Suprapubic skin (tissue), 4 donors: Measurements from ENCODE around the gene TBC1D5. TPM values are rescaled to one million over a fixed set of nuclear protein-coding genes. Genes with fewer than 3 reads are reported as not detected.
"Not testable (repeated sequence)": the region's sequence is repeated elsewhere in the genome, so short reads cannot be mapped to it uniquely, and the experiment has no call there.

Experiments used
- DNase-seq, 2 donors: peaks; one replicate each; pipeline ENCODE4 v3.0.0-alpha.2; 2019; ENCODE audit warnings: low spot score in 2 of 2
- H3K27ac ChIP-seq: fragments of 200-600 bp; sonication (generic); one replicate; pipeline ENCODE4 v1.5.1; 2019
- H3K27me3 ChIP-seq: fragments of 200-600 bp; sonication (generic); one replicate; pipeline ENCODE4 v1.5.1; 2019
- H3K36me3 ChIP-seq: fragments of 200-600 bp; sonication (generic); one replicate; pipeline ENCODE4 v1.5.1; 2019
- H3K4me1 ChIP-seq: fragments of 200-600 bp; sonication (generic); one replicate; pipeline ENCODE4 v1.5.1; 2019
- H3K4me3 ChIP-seq: fragments of 200-600 bp; sonication (generic); one replicate; pipeline ENCODE4 v1.5.1; 2019; ENCODE audit warnings: mild to moderate bottlenecking
- H3K9me3 ChIP-seq: fragments of 200-600 bp; sonication (generic); one replicate; pipeline ENCODE4 v1.5.1; 2019
- EP300 ChIP-seq: sonication (generic); formaldehyde crosslinking; IDR thresholded peaks from one replicate; pipeline ENCODE4 v1.6.1; 2017; ENCODE audit warnings: antibody characterized with exemption
- POLR2A ChIP-seq, 2 donors: fragments of 450-650 bp; IDR thresholded peaks; one replicate each; pipeline ENCODE4 v1.6.1; 2017; ENCODE audit warnings: antibody characterized with exemption in 2 of 2, mild to moderate bottlenecking in 2 of 2, moderate library complexity in 2 of 2
- POLR2AphosphoS5 ChIP-seq, 3 donors: sonication (generic); formaldehyde crosslinking; IDR thresholded peaks; one replicate each; pipeline ENCODE4 v1.6.1; 2017; ENCODE audit warnings: antibody characterized with exemption in 3 of 3
- WGBS: methylation state at CpG from one replicate; pipeline ENCODE4 v1.1.5; 2018; 5-methylcytosine and 5-hydroxymethylcytosine counted together
- total RNA-seq, 4 donors: library from RNA; depleted of rRNA; stranded (reverse); fragments of >200 nt; gene quantifications; one replicate each; pipeline ENCODE4 v1.1.0, GENCODE V29; 2016
- TF ChIP-seq, protein P1 (sequence below), 2 donors: fragments of 200-600 bp in 1 of 2; fragments of 450-650 bp in 1 of 2; sonication (generic) in 1 of 2; IDR thresholded peaks; one replicate each; pipeline ENCODE4 v1.5.1; 2016 to 2019; ENCODE audit warnings: antibody characterized with exemption in 2 of 2, mild to moderate bottlenecking in 1 of 2, moderate library complexity in 1 of 2

TBC1D5 gene, protein sequence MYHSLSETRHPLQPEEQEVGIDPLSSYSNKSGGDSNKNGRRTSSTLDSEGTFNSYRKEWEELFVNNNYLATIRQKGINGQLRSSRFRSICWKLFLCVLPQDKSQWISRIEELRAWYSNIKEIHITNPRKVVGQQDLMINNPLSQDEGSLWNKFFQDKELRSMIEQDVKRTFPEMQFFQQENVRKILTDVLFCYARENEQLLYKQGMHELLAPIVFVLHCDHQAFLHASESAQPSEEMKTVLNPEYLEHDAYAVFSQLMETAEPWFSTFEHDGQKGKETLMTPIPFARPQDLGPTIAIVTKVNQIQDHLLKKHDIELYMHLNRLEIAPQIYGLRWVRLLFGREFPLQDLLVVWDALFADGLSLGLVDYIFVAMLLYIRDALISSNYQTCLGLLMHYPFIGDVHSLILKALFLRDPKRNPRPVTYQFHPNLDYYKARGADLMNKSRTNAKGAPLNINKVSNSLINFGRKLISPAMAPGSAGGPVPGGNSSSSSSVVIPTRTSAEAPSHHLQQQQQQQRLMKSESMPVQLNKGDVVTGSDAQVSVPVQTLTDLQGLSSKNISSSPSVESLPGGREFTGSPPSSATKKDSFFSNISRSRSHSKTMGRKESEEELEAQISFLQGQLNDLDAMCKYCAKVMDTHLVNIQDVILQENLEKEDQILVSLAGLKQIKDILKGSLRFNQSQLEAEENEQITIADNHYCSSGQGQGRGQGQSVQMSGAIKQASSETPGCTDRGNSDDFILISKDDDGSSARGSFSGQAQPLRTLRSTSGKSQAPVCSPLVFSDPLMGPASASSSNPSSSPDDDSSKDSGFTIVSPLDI
- 10 to 100 TPM; 66.4 to 98.5 (median 79.9) TPM for total RNA-seq

DNA sequence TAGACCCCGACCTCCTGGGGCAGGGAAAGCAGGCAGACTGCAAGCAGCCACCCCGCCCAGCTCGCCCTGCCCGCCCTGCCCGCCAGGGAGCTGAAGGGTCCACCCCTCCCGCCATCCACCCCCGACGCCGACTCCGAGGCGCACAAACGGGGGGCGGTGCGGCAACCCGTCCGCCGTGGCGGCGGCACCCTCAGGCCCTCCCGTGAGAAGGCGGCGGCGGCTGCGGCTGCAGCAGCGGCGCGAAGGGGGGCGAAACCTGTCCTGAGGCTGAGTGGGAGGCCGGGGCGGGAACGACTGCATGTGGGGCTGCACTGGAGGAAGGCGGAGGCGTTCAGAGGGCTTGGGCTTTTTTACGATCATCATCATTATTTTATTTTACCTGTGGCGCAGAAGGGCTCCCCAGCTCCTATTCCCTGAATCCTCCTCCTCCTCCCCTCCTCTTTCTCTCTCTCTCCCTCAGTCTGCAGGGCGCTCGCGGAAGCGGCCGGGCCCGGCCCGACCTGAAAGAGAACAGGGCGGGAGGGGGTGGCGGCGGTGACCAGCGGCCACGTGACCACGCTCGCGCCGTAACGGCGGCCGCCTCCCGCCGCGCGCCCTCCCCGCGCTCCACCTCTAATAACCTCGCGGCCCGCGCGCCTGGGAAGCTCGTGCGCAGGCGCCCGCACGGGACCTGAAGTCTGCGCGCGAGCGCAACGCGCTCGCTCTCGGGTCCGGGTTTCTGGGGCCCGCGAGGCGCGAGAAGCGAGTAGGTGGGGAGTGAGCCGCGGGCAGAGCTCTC is at the start of gene TBC1D5:
Gene TBC1D5 (minus strand): TSS at position 530 of the 778 bp plus-strand sequence. CDS start 234,061 bp downstream, outside the sequence.
- no peaks in the 10 kb centered on the region for H3K9me3 ChIP-seq
- peak within 1 kb of the TSS; percentile 95 for H3K4me3 ChIP-seq
- no peaks in the 10 kb centered on the region for H3K36me3 ChIP-seq
- peak; percentile 96 to 97 for DNase-seq
- no peaks in the 10 kb centered on the region for H3K27me3 ChIP-seq
- H3K27ac ChIP-seq, result peak within 1 kb of the TSS; percentile 99
- TF ChIP-seq, protein P1, sequence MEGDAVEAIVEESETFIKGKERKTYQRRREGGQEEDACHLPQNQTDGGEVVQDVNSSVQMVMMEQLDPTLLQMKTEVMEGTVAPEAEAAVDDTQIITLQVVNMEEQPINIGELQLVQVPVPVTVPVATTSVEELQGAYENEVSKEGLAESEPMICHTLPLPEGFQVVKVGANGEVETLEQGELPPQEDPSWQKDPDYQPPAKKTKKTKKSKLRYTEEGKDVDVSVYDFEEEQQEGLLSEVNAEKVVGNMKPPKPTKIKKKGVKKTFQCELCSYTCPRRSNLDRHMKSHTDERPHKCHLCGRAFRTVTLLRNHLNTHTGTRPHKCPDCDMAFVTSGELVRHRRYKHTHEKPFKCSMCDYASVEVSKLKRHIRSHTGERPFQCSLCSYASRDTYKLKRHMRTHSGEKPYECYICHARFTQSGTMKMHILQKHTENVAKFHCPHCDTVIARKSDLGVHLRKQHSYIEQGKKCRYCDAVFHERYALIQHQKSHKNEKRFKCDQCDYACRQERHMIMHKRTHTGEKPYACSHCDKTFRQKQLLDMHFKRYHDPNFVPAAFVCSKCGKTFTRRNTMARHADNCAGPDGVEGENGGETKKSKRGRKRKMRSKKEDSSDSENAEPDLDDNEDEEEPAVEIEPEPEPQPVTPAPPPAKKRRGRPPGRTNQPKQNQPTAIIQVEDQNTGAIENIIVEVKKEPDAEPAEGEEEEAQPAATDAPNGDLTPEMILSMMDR (IDR thresholded peaks at IDR 0.05), result peak in 1 of 2 donors; percentile 4
- TF ChIP-seq EP300, result no peak
- TF ChIP-seq POLR2A (IDR thresholded peaks at IDR 0.05), result peak; percentile 35 to 71
- TF ChIP-seq POLR2AphosphoS5 (IDR thresholded peaks at IDR 0.05), result no peak
- WGBS, result 0% methylated on average over 32 of the region's 86 CpGs
- peaks cover 38% of the 10 kb centered on the region for H3K4me1 ChIP-seq

DNA sequence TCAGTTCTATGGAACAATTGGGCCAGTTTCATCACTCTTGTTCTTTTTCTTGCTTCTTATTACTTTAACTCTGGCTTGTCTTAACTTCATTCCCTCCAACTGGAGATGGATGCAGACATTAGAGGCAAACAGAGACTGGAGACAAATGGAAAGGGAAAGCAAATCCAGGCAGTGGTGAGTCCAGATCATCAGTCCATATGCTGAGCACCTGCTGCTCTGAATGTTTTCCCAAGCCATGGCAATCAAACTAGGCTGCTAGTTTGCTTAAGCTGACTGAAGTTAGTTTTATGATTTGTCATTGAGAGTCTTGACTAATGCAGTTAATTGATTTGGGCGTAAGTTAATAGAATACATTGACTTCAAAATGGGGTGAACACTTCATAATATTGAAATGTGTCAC is 41.0 kb upstream of the TBC1D5 start:
- no peak for DNase-seq
- no peaks in the 10 kb centered on the region for H3K36me3 ChIP-seq
- H3K4me3 ChIP-seq, result no peak overlapping the region
- no peaks in the 10 kb centered on the region for H3K9me3 ChIP-seq
- no peak overlapping the region for H3K27ac ChIP-seq
- no peaks in the 10 kb centered on the region for H3K27me3 ChIP-seq
- WGBS, result 83% methylated on average over 1 of the region's 1 CpG
- H3K4me1 ChIP-seq, result no peaks in the 10 kb centered on the region
- TF ChIP-seq POLR2A (IDR thresholded peaks at IDR 0.05), result no peak
- TF ChIP-seq EP300, result no peak
- TF ChIP-seq POLR2AphosphoS5 (IDR thresholded peaks at IDR 0.05), result no peak
- TF ChIP-seq, protein P1 (IDR thresholded peaks at IDR 0.05), result no peak

DNA sequence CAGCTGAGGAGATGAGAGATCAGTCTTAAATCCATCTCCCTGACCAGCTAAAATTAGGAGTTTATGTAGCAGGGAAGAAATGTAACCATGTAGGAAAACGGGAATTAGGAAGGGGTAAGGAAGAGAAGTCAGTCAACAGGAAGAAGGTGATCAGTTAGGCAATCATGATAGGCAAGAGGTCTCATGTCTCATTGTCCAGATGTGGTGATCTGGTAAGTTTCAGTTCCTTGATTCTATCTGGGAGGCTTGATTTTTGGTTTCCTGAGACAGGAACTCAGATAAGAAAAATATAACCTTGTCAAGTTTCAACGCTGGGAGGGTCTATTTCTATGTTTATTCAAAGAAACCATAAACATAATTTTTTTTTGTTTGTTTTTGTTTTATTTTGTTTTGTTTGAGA is 40.3 kb upstream of the TBC1D5 start:
- 59% methylated on average over 2 of the region's 2 CpGs for WGBS
- no peak for DNase-seq
- Histone ChIP-seq H3K36me3 (no peaks in the 10 kb centered on the region), H3K27ac (no peak overlapping the region), H3K27me3 (no peaks in the 10 kb centered on the region), H3K4me3 (no peak overlapping the region), H3K9me3 (no peaks in the 10 kb centered on the region), H3K4me1 (no peaks in the 10 kb centered on the region)
- no peak for TF ChIP-seq EP300
- no peak for TF ChIP-seq POLR2A (IDR thresholded peaks at IDR 0.05)
- TF ChIP-seq POLR2AphosphoS5 (IDR thresholded peaks at IDR 0.05), result no peak
- TF ChIP-seq, protein P1 (IDR thresholded peaks at IDR 0.05), result no peak

DNA sequence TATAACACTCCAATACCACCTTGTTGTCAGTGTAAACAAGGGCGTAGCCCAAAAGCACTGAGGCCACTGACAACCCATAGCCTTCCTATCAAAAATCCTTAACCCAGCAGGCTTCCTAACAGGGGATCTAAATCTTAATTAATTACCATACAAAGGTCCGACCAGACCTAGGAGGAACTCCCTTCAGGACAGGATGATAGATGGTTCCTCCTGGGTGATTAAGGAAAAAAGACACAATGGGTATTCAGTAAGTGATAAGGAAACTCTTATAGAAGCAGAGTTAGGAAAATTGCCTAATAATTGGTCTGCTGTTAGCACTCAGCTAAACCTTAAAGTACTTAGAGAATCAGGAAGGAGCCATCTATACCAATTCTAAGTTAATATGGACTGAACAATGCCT is 37.9 kb upstream of the TBC1D5 start:
- H3K9me3 ChIP-seq, H3K4me3 ChIP-seq, DNase-seq, H3K27me3 ChIP-seq, H3K27ac ChIP-seq, H3K4me1 ChIP-seq, H3K36me3 ChIP-seq: not testable (repeated sequence)
- WGBS, result 68% methylated on average over 2 of the region's 2 CpGs

DNA sequence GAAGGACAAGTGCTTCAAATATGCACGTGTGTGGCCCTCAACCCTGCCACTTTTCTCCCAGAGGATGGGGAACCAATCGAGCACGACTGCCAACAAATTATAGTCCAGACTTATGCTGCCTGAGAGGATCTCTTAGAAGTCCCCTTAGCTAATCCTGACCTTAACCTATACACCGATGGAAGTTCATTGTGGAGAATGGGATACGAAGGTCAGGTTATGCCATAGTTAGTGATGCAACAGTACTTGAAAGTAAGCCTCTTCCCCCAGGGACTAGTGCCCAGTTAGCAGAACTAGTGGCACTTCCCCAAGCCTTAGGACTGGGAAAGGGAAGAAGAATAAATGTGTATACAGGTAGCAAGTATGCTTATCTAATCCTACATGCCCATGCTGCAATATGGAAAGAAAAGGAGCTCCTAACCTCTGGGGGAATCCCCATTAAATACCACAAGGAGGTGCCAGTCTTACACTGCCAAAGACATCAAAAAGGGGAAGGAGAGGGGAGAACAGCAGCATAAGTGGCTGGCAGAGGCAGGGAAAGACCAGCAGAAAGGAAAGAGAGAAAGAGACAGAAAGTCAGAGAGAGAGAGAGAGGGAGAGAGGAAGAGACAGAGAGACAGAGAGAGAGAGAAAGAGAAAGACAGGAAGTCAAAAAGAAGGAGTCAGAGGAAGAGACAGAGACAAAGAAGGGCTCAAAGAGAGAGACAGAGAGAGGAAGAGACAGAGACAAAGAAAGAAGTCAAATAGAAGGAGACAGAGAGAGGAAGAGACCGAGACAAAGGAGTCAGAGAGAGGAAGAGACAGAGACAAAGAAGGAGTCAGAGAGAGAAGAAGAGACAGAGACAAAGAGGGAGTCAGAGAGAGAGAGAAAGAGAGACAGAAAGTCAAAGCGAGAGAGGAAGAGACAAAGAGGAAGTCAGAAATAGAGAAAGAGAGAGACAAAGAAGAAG is 37.1 kb upstream of the TBC1D5 start:
- not testable (repeated sequence) for H3K4me1 ChIP-seq, H3K4me3 ChIP-seq, DNase-seq, H3K27me3 ChIP-seq, H3K36me3 ChIP-seq, H3K9me3 ChIP-seq, H3K27ac ChIP-seq
- WGBS, result 92% methylated on average over 7 of the region's 7 CpGs

DNA sequence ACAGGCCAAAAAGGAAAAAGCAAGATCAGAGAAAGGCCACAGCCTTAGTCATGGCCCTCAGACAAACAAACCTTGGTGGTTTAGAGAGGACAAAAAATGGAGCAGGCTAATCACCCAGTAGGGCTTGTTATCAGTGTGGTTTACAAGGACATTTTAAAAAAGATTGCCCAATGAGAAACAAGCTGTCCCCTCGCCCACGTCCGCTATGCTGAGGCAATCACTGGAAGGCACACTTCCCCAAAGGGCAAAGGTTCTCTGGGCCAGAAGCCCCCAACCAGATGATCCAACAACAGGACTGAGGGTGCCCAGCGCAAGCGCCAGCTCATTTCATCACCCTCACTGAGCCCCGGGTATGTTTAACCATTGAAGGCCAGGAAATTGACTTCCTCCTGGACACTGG is 34.9 kb upstream of the TBC1D5 start:
- not testable (repeated sequence) for H3K27me3 ChIP-seq, H3K4me3 ChIP-seq, H3K4me1 ChIP-seq, DNase-seq, H3K27ac ChIP-seq, H3K9me3 ChIP-seq, H3K36me3 ChIP-seq
- 92% methylated on average over 3 of the region's 6 CpGs for WGBS
